CD4-positive, CD25-positive, alpha-beta regulatory T cell (primary cell): ENCODE measurements around the gene PMFBP1. TPM values are rescaled to one million over a fixed set of nuclear protein-coding genes. Genes with fewer than 3 reads are reported as not detected.

Experiments
- ATAC-seq, 2 donors: fragments of 150-1000 bp; cut with Tn5 transposase; one replicate each; pipeline ENCODE4 v1.10.0; 2021; ENCODE audit warnings: low read depth in 2 of 2, moderate number of reproducible peaks in 2 of 2, moderate library complexity in 1 of 2
- DNase-seq, 3 donors: peaks; one replicate each; pipeline versions ENCODE4 v3.0.0 to v3.0.0-alpha.2; 2012 to 2022; ENCODE audit warnings: mixed read lengths in 1 of 3
- H3K27ac ChIP-seq: one replicate; pipeline ENCODE4 v1.7.0; 2013; ENCODE audit warnings: mild to moderate bottlenecking, low read length; ENCODE audit not compliant: insufficient read depth, poor library complexity, severe bottlenecking
- H3K27me3 ChIP-seq: one replicate; pipeline ENCODE4 v1.7.0; 2013; ENCODE audit warnings: low read length; ENCODE audit not compliant: control insufficient read depth, insufficient read depth
- H3K36me3 ChIP-seq: one replicate; pipeline ENCODE4 v1.7.0; 2013; ENCODE audit warnings: mild to moderate bottlenecking, low read length, moderate library complexity; ENCODE audit not compliant: control insufficient read depth, insufficient read depth
- H3K4me1 ChIP-seq: 2 replicates; pipeline ENCODE4 v1.7.0; 2013; ENCODE audit warnings: mild to moderate bottlenecking, low read length; ENCODE audit not compliant: insufficient read depth, control insufficient read depth, poor library complexity, severe bottlenecking
- H3K4me3 ChIP-seq: one replicate; pipeline ENCODE4 v1.7.0; 2013; ENCODE audit warnings: low read depth, mild to moderate bottlenecking, low read length, moderate library complexity
- H3K9me3 ChIP-seq, 2 experiments: 1 replicate in 1 of 2; 2 replicates in 1 of 2; pipeline ENCODE4 v1.7.0; 2013; ENCODE audit warnings: low read length in 2 of 2, mild to moderate bottlenecking in 1 of 2, moderate library complexity in 1 of 2; ENCODE audit not compliant: control insufficient read depth in 2 of 2
- H3K27ac Mint-ChIP-seq, 3 donors: one replicate each; pipeline ENCODE4 v1.8.0; 2020 to 2022; ENCODE audit warnings: mild to moderate bottlenecking in 3 of 3, mixed read lengths in 3 of 3, moderate library complexity in 2 of 3
- H3K27me3 Mint-ChIP-seq: one replicate; pipeline ENCODE4 v1.8.0; 2022; ENCODE audit warnings: mild to moderate bottlenecking, mixed read lengths
- H3K36me3 Mint-ChIP-seq: one replicate; pipeline ENCODE4 v1.8.0; 2020; ENCODE audit warnings: mixed read lengths
- H3K4me1 Mint-ChIP-seq, 4 donors: one replicate each; pipeline ENCODE4 v1.8.0; 2020 to 2022; ENCODE audit warnings: mixed read lengths in 4 of 4, mild to moderate bottlenecking in 1 of 4
- H3K4me3 Mint-ChIP-seq, 4 donors: one replicate each; pipeline ENCODE4 v1.8.0; 2020 to 2022; ENCODE audit warnings: mild to moderate bottlenecking in 4 of 4, mixed read lengths in 4 of 4, moderate library complexity in 3 of 4
- H3K9me3 Mint-ChIP-seq, 7 donors: one replicate each; pipeline ENCODE4 v1.8.0; 2020 to 2022; ENCODE audit warnings: mixed read lengths in 7 of 7, mild to moderate bottlenecking in 3 of 7, moderate library complexity in 2 of 7
- polyA plus RNA-seq, 4 donors: library from polyadenylated mRNA; unstranded; fragments of 300-500 nt; fragmentation: Illumina TruSeq; gene quantifications; one replicate each; pipeline ENCODE4 v1.2.3, GENCODE V29; 2021
- total RNA-seq: library from RNA; stranded (reverse); gene quantifications from one replicate; pipeline ENCODE4 v1.2.3, GENCODE V29; 2022

Gene PMFBP1
- total and polyA plus RNA-seq, 5 donors from 2014 or later = 2.0 TPM; not detected in 4

- Mint-ChIP-seq H3K36me3 (no peaks in the 10 kb centered on the region), H3K4me1 (no peaks in the 10 kb centered on the region), H3K27ac (no peak overlapping the region), H3K27me3 (no peaks in the 10 kb centered on the region), H3K4me3 (no peak overlapping the region), H3K9me3 (peaks cover 0 to 5% (median 0%) of the 10 kb centered on the region in 7 donors)
- H3K27ac ChIP-seq = no peak overlapping the region
- no peak overlapping the region for H3K4me3 ChIP-seq
- no peaks in the 10 kb centered on the region for H3K36me3 ChIP-seq
- H3K27me3 ChIP-seq = no peaks in the 10 kb centered on the region
- DNase-seq = no peak
- no peak for ATAC-seq
- H3K4me1 ChIP-seq = no peaks in the 10 kb centered on the region
- no peaks in the 10 kb centered on the region for H3K9me3 ChIP-seq
These were observed 5.8 kb downstream of the PMFBP1 start for GRCh38 chr16:72166151-72166550.

DNA sequence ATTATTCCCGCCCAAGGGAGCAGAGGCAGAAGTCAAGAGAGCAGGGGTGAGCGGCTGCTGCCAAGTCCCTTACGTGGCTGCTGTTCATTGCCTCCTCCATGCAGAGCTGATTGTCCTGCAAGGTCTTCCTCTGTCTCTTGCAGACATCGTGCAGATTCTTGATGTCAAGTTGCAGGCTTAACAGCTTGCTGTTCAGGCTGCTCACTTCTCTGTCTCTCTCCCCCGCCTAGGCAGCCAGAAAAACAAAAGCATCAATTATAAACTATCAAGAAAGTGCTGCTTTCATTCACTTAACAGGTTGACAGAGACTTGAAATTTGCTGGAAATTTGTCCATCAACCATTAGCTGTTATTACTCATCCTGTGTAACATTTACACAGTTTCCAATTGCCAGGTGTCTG is 7.3 kb downstream of the PMFBP1 start:
- H3K9me3 ChIP-seq = no peaks in the 10 kb centered on the region
- Mint-ChIP-seq H3K4me3 (no peak overlapping the region), H3K36me3 (no peaks in the 10 kb centered on the region), H3K27me3 (peaks cover 4% of the 10 kb centered on the region), H3K9me3 (peaks cover 0 to 5% (median 0%) of the 10 kb centered on the region in 7 donors), H3K27ac (no peak overlapping the region), H3K4me1 (no peaks in the 10 kb centered on the region)
- no peaks in the 10 kb centered on the region for H3K36me3 ChIP-seq
- no peak for DNase-seq
- H3K27me3 ChIP-seq = no peaks in the 10 kb centered on the region
- H3K27ac ChIP-seq = no peak overlapping the region
- H3K4me3 ChIP-seq = no peak overlapping the region
- no peak for ATAC-seq
- no peaks in the 10 kb centered on the region for H3K4me1 ChIP-seq

DNA sequence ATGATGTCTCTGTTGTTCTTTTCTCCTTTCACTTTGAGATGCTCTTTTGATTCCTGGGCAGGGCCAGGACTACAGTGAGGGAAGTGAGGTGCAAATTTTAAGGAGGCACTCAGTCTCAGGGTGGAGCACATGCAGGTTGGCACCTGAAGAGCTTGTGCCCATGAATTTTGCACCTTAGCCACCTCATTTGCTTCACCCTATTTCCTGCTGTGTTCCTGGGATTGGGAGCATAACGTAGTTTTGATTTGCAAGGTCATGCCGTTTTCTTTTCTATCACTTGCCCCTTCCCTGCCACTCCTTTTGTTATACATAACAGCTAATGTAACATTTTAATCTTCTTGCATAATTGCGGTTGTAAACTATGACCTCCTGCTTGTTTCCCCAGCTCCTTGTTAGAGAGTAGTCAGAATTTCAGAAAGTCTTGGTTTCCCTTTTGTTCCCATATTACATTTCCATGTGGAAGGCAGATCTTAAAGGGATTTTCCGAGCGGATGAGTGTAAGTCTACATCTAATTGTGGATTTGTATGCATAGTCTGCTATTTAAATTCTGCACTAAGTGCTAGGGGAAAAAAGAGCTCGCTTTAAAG is 9.8 kb downstream of the PMFBP1 start:
- Mint-ChIP-seq H3K9me3 (peaks cover 0 to 5% (median 0%) of the 10 kb centered on the region in 7 donors), H3K36me3 (peaks cover 1% of the 10 kb centered on the region), H3K27me3 (peaks cover 11% of the 10 kb centered on the region), H3K4me1 (no peaks in the 10 kb centered on the region), H3K27ac (no peak overlapping the region), H3K4me3 (no peak overlapping the region)
- H3K4me3 ChIP-seq = no peak overlapping the region
- no peaks in the 10 kb centered on the region for H3K27me3 ChIP-seq
- H3K4me1 ChIP-seq = no peaks in the 10 kb centered on the region
- no peaks in the 10 kb centered on the region for H3K9me3 ChIP-seq
- H3K36me3 ChIP-seq = no peaks in the 10 kb centered on the region
- DNase-seq = no peak
- no peak for ATAC-seq
- no peak overlapping the region for H3K27ac ChIP-seq

- Histone ChIP-seq H3K4me1 (no peaks in the 10 kb centered on the region), H3K4me3 (no peak overlapping the region), H3K27ac (no peak overlapping the region), H3K9me3 (no peaks in the 10 kb centered on the region), H3K36me3 (no peaks in the 10 kb centered on the region), H3K27me3 (no peaks in the 10 kb centered on the region)
- Mint-ChIP-seq H3K4me3 (no peak overlapping the region), H3K27me3 (peaks cover 11% of the 10 kb centered on the region), H3K9me3 (peaks cover 0 to 5% (median 0%) of the 10 kb centered on the region in 7 donors), H3K36me3 (peaks cover 3% of the 10 kb centered on the region), H3K27ac (no peak overlapping the region), H3K4me1 (no peaks in the 10 kb centered on the region)
- ATAC-seq (no peak), DNase-seq (no peak)
These were observed 12.2 kb downstream of the PMFBP1 start for GRCh38 chr16:72159801-72160200.

DNA sequence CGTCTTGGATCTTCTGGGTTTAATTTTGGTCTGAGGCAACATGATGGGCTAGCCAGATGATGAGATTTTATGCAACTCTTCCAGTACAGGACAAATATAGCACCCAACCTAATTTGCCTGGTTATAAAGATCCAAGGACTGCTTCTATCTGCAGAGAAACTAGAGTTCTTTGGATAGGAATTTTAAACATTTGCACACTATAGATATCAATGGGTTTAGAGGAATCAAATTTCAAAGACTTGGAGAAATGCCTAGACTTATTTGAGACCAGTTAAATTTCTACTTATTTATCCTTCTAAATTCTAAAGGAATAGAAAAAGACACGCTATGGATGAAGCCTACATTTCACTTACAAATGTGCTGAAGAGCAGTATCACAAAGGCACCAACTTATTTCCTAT is 12.6 kb downstream of the PMFBP1 start:
- H3K27ac ChIP-seq = no peak overlapping the region
- H3K4me3 ChIP-seq = no peak overlapping the region
- H3K4me1 ChIP-seq = no peaks in the 10 kb centered on the region
- no peaks in the 10 kb centered on the region for H3K27me3 ChIP-seq
- Mint-ChIP-seq H3K9me3 (peaks cover 0 to 5% (median 0%) of the 10 kb centered on the region in 7 donors), H3K4me3 (no peak overlapping the region), H3K27me3 (peaks cover 11% of the 10 kb centered on the region), H3K4me1 (no peaks in the 10 kb centered on the region), H3K36me3 (peaks cover 3% of the 10 kb centered on the region), H3K27ac (no peak overlapping the region)
- no peaks in the 10 kb centered on the region for H3K36me3 ChIP-seq
- H3K9me3 ChIP-seq = no peaks in the 10 kb centered on the region
- ATAC-seq = no peak
- DNase-seq = no peak

GRCh38 chr16:72149676-72150464 is 22.1 kb downstream of the PMFBP1 start:
- Mint-ChIP-seq H3K27ac (no peak overlapping the region), H3K4me1 (no peaks in the 10 kb centered on the region), H3K36me3 (no peaks in the 10 kb centered on the region), H3K27me3 (peaks cover 5% of the 10 kb centered on the region), H3K4me3 (no peak overlapping the region), H3K9me3 (peaks cover 0 to 7% (median 1%) of the 10 kb centered on the region in 7 donors)
- DNase-seq (no peak), ATAC-seq (no peak)
- no peaks in the 10 kb centered on the region for H3K9me3 ChIP-seq
- H3K36me3 ChIP-seq = no peaks in the 10 kb centered on the region
- no peak overlapping the region for H3K4me3 ChIP-seq
- H3K4me1 ChIP-seq = no peaks in the 10 kb centered on the region
- no peaks in the 10 kb centered on the region for H3K27me3 ChIP-seq
- no peak overlapping the region for H3K27ac ChIP-seq

GRCh38 chr16:72142476-72142875 is 29.5 kb downstream of the PMFBP1 start:
- H3K36me3 Mint-ChIP-seq = no peaks in the 10 kb centered on the region
- H3K9me3 Mint-ChIP-seq = peaks cover 0 to 4% (median 0%) of the 10 kb centered on the region in 7 donors
- H3K27me3 Mint-ChIP-seq = peaks cover 5% of the 10 kb centered on the region
- no peak overlapping the region for H3K27ac Mint-ChIP-seq
- Histone ChIP-seq H3K27ac (no peak overlapping the region), H3K4me1 (no peaks in the 10 kb centered on the region), H3K4me3 (no peak overlapping the region), H3K36me3 (no peaks in the 10 kb centered on the region), H3K27me3 (peaks cover 2% of the 10 kb centered on the region), H3K9me3 (no peaks in the 10 kb centered on the region)
- H3K4me3 Mint-ChIP-seq = no peak overlapping the region
- DNase-seq (no peak), ATAC-seq (no peak)
- no peaks in the 10 kb centered on the region for H3K4me1 Mint-ChIP-seq

- no peak overlapping the region for H3K27ac ChIP-seq
- Mint-ChIP-seq H3K36me3 (no peaks in the 10 kb centered on the region), H3K27me3 (no peaks in the 10 kb centered on the region), H3K27ac (no peak overlapping the region), H3K4me1 (no peaks in the 10 kb centered on the region), H3K4me3 (no peak overlapping the region), H3K9me3 (no peaks in the 10 kb centered on the region)
- H3K4me1 ChIP-seq = no peaks in the 10 kb centered on the region
- ATAC-seq = no peak
- peaks cover 2% of the 10 kb centered on the region for H3K27me3 ChIP-seq
- DNase-seq = no peak
- no peaks in the 10 kb centered on the region for H3K36me3 ChIP-seq
- no peak overlapping the region for H3K4me3 ChIP-seq
- H3K9me3 ChIP-seq = no peaks in the 10 kb centered on the region
These were observed 32.0 kb downstream of the PMFBP1 start for GRCh38 chr16:72139908-72140307.
